ENCODE data around the gene PIAS4. TPM values are rescaled to one million over a fixed set of nuclear protein-coding genes. Genes with fewer than 3 reads are reported as not detected.
A peak's percentile ranks its signal among the peaks of the same experiment; 100 is the strongest.

The PIAS4 gene
- total and polyA plus RNA-seq, 2 donors (not counting 3 experiments of a cell fraction or from before 2014, with no cell fraction given): 26.2 to 46.2 TPM

- DNase-seq (ENCODE audit: low read depth, low spot score) (peak; percentile 36), FAIRE-seq (peak; percentile 65)
- no peaks in the 10 kb centered on the region for H4K20me1 ChIP-seq (replicated peaks; ENCODE audit: control insufficient read depth, extremely low read depth, insufficient read depth, low read length)
- peak overlapping the region; percentile 74 for H3K9ac ChIP-seq (replicated peaks; ENCODE audit: extremely low read depth, insufficient read depth, low read length)
- no peaks in the 10 kb centered on the region for H3K9me3 ChIP-seq (replicated peaks; ENCODE audit: control insufficient read depth, insufficient read depth, low read length)
- H3K27ac ChIP-seq (ENCODE audit: insufficient read depth, low read depth, low read length): peak overlapping the region; percentile 40
- H3K4me1 ChIP-seq (ENCODE audit: control insufficient read depth, extremely low read depth, insufficient read depth, low read length): peaks cover 13% of the 10 kb centered on the region
- H3K4me2 ChIP-seq (ENCODE audit: insufficient read depth, low read length): peak overlapping the region; percentile 99
- peaks cover 38% of the 10 kb centered on the region for H3K79me2 ChIP-seq (ENCODE audit: control insufficient read depth, insufficient read depth, low read length)
- ChIA-PET CTCF (interaction anchor here (0.9 to 2.0 kb wide), 4 partner anchors 20 to 186 kb away, joined by 3 to 15 read pairs (median 3); partner anchors contain the start of gene EEF2), POLR2A (interaction anchor here (0.6 kb wide), 1 partner anchor 13 kb away, joined by 3 read pairs; no protein-coding TSS in a partner anchor)
- dilution Hi-C loops (cut with MboI; ENCODE audit: extremely low pct_ligation_motif_present, low sequenced_read_pairs): no loop called here
- no TSS peak for BruUV-seq (replicated peaks)
- intact Hi-C loops (cut with micrococcal nuclease): loop anchor here (1.0 to 5.0 kb wide), 3 partner anchors 23 to 54 kb away; partner anchors contain the start of gene EEF2
- H2AFZ ChIP-seq (ENCODE audit: low read depth, low read length): peak overlapping the region; percentile 59
- no peaks in the 10 kb centered on the region for H3K9me1 ChIP-seq (replicated peaks; ENCODE audit: control insufficient read depth, extremely low read depth, insufficient read depth, low read length)
- H3K4me3 ChIP-seq (replicated peaks in 1 of 3; ENCODE audit: insufficient read depth in 1 of 3, low read depth in 1 of 3, low read length in 3 of 3): peak overlapping the region; percentile 75 to 97 (median 94)
- TF ChIP-seq MAX (IDR thresholded peaks at IDR 0.05; ENCODE audit: insufficient read depth, insufficient read length): no peak
- no peak for TF ChIP-seq JUN (IDR thresholded peaks at IDR 0.05; ENCODE audit: borderline replicate concordance, insufficient read depth, insufficient read length, low read depth)
- TF ChIP-seq FOS (IDR thresholded peaks at IDR 0.05; ENCODE audit: borderline replicate concordance, insufficient read depth, low read length): no peak
- no peak for TF ChIP-seq GATA2 (IDR thresholded peaks at IDR 0.05; ENCODE audit: insufficient read depth, insufficient read length, low read depth, low read length)
- no peak for TF ChIP-seq EZH2 (IDR thresholded peaks at IDR 0.05; ENCODE audit: borderline replicate concordance, low read depth, low read length, severe bottlenecking)
- TF ChIP-seq CTCF (IDR thresholded peaks at IDR 0.05; ENCODE audit: extremely low read depth in 1 of 2, insufficient read depth in 1 of 2, low read depth in 1 of 2, low read length in 2 of 2): no peak
- no peak for TF ChIP-seq MYC (IDR thresholded peaks at IDR 0.05; ENCODE audit: low read depth, low read length)
- TF ChIP-seq POLR2AphosphoS5 (IDR thresholded peaks at IDR 0.05; ENCODE audit: insufficient read depth, low read depth, low read length): no peak
- no peak for TF ChIP-seq POLR2A (IDR thresholded peaks at IDR 0.05; ENCODE audit: low read depth, low read length)
- H3K36me3 ChIP-seq (ENCODE audit: control insufficient read depth in 2 of 2, extremely low read depth in 1 of 2, insufficient read depth in 2 of 2, low read length in 2 of 2): peaks cover under 1 to 12% of the 10 kb centered on the region in 2 experiments
- no peaks in the 10 kb centered on the region for H3K27me3 ChIP-seq (ENCODE audit: control insufficient read depth in 2 of 2, insufficient read depth in 2 of 2, low read length in 2 of 2)
Measured at GRCh38 chr19:4007836-4008539, 452 bp downstream of the PIAS4 start.
